ENCODE data around the gene UGT1A8. TPM values are rescaled to one million over a fixed set of nuclear protein-coding genes. Genes with fewer than 3 reads are reported as not detected.

The UGT1A8 gene
- total and polyA plus RNA-seq, 9 of the 15 experiments (the other 6 are each of a cell fraction or from before 2014, with no cell fraction given) = 0.04 TPM; not detected in 8

- TF ChIP-seq HBP1 (CRISPR knock-in tag; IDR thresholded peaks at IDR 0.05) = no peak
- peak; percentile 44; the same call in 1 of the 2 replicates for TF ChIP-seq HDAC2 (IDR thresholded peaks at IDR 0.05)
- TF ChIP-seq MIER1 (IDR thresholded peaks at IDR 0.05; ENCODE audit: low read depth) = no peak
- TF ChIP-seq RBFOX2 (IDR thresholded peaks at IDR 0.05; ENCODE audit: low read depth, low read length) = no peak
- no peak for TF ChIP-seq POLR3A (IDR thresholded peaks at IDR 0.05; ENCODE audit: borderline replicate concordance, extremely low read depth, insufficient read depth, insufficient read length)
- TF ChIP-seq MBD2 (IDR thresholded peaks at IDR 0.05; ENCODE audit: borderline replicate concordance, low read depth) = no peak
- TF ChIP-seq ZNF224 (CRISPR knock-in tag; IDR thresholded peaks at IDR 0.05) = no peak
- TF ChIP-seq MTA2 (IDR thresholded peaks at IDR 0.05; ENCODE audit: low read depth) = 0 out of 2 replicates have a peak, but pooled peaks have one; percentile 30
- peak; percentile 41; the same call in 1 of the 2 replicates for TF ChIP-seq LEF1 (IDR thresholded peaks at IDR 0.05)
- no peak for TF ChIP-seq CEBPG (CRISPR knock-in tag; IDR thresholded peaks at IDR 0.05)
- peak; percentile 27 to 56; a peak in 1 of 4 replicates for TF ChIP-seq CEBPG (tag; conservative IDR thresholded peaks at IDR 0.05 in 1 of 2, IDR thresholded peaks at IDR 0.05 in 1 of 2)
- TF ChIP-seq ZNF146 (CRISPR knock-in tag; IDR thresholded peaks at IDR 0.05; ENCODE audit: unreplicated experiment) = no peak
- no peak for TF ChIP-seq ZNF212 (CRISPR knock-in tag; IDR thresholded peaks at IDR 0.05)
- peak; percentile 42; the same call in 1 of the 2 replicates for TF ChIP-seq EP400 (IDR thresholded peaks at IDR 0.05)
- no peak for TF ChIP-seq NELFE (IDR thresholded peaks at IDR 0.05; ENCODE audit: insufficient read depth, insufficient read length)
- TF ChIP-seq MAFF (IDR thresholded peaks at IDR 0.05; ENCODE audit: low read length) = peak; percentile 91
- no peak for TF ChIP-seq NEUROD1 (IDR thresholded peaks at IDR 0.05; ENCODE audit: borderline replicate concordance, low read depth, low read length, partially characterized antibody)
- no peak for TF ChIP-seq NFRKB (IDR thresholded peaks at IDR 0.05; ENCODE audit: low read depth)
- TF ChIP-seq AFF1 (IDR thresholded peaks at IDR 0.05; ENCODE audit: low read depth in 1 of 2, partially characterized antibody in 2 of 2) = no peak
- no peak for TF ChIP-seq ARID4B (CRISPR knock-in tag; IDR thresholded peaks at IDR 0.05)
These were observed 82.7 kb downstream of the UGT1A8 start (continued) for GRCh38 chr2:233700028-233700635.
